DOHH2 (cell line): ENCODE measurements around the gene GPR149.

ENCODE experiments used
- EZH2phosphoT487 ChIP-seq: fragments of 200-600 bp; sonication (generic); IDR thresholded peaks from 2 replicates; pipeline ENCODE4 v1.6.1; 2017; ENCODE audit warnings: borderline replicate concordance, mild to moderate bottlenecking, antibody characterized with exemption, low read length, moderate library complexity, mixed read lengths
- TF ChIP-seq, protein P1 (sequence below): fragments of 200-600 bp; sonication (generic); IDR thresholded peaks from one replicate; pipeline ENCODE4 v1.5.1; 2014; ENCODE audit warnings: antibody characterized with exemption, mild to moderate bottlenecking, low read depth, low read length; ENCODE audit not compliant: poor library complexity, severe bottlenecking

DNA sequence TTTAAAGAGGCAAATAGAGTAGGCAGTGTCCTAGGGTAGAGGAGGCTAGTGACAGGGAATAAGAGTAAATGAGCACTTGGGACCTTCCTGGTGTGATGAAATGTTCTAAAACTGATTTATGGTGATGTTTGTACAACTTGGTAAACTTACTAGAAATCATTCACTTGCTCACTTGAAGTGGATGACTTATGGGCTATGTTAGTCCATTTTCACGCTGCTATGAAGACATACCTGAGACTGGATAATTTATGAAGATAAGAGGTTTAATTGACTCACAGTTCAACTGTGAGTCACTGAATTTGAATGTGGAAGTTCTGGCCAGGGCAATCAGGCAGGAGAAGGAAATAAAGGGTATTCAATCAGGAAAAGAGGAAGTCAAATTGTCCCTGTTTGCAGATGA, 74.0 kb downstream of the GPR149 start:
- TF ChIP-seq, protein P1, sequence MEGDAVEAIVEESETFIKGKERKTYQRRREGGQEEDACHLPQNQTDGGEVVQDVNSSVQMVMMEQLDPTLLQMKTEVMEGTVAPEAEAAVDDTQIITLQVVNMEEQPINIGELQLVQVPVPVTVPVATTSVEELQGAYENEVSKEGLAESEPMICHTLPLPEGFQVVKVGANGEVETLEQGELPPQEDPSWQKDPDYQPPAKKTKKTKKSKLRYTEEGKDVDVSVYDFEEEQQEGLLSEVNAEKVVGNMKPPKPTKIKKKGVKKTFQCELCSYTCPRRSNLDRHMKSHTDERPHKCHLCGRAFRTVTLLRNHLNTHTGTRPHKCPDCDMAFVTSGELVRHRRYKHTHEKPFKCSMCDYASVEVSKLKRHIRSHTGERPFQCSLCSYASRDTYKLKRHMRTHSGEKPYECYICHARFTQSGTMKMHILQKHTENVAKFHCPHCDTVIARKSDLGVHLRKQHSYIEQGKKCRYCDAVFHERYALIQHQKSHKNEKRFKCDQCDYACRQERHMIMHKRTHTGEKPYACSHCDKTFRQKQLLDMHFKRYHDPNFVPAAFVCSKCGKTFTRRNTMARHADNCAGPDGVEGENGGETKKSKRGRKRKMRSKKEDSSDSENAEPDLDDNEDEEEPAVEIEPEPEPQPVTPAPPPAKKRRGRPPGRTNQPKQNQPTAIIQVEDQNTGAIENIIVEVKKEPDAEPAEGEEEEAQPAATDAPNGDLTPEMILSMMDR: no peak
- TF ChIP-seq EZH2phosphoT487: no peak
